Inferior parietal cortex (tissue), 1 donor: Measurements from ENCODE around the gene ULK4.
A peak's percentile ranks its signal among the peaks of the same experiment; 100 is the strongest.
"Not testable (repeated sequence)": the region's sequence is repeated elsewhere in the genome, so short reads cannot be mapped to it uniquely, and the experiment has no call there.

Experiments
- DNase-seq: peaks from one replicate; pipeline ENCODE4 v3.0.0-alpha.2; 2016; ENCODE audit errors: extremely low spot score

ULK4 gene

DNA sequence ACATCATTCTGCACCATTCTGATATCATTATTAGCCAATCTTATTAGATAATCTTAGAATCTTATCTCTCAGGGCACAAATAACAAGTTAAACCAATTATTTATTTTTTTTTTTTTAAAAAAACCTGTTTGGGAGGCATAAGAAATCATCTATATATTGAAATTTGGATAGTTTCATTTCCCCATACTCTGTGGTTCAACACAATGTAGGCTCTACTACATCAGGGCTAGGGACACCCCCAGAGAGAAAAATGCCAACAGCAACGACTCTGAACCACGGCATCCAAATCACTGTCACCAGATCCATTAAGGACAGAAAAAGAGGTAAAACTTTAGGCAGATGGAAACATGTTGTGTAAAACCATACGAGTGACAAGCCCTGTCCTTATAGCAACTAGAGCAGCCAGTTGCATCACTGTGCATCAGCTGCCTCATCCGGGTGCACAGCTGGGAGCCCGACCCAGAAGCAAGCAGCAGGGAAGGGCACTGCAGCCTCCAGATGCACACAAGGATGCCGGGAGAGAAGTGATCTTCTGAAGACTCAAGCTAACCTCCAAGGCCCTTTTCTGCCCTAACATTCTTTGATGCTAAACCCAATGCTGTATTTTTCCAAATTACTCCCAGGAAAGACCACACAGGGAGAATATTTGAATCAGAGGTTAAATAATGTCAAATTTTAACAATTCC lies 381.5 kb downstream of the ULK4 start:
- no peak for DNase-seq

DNA sequence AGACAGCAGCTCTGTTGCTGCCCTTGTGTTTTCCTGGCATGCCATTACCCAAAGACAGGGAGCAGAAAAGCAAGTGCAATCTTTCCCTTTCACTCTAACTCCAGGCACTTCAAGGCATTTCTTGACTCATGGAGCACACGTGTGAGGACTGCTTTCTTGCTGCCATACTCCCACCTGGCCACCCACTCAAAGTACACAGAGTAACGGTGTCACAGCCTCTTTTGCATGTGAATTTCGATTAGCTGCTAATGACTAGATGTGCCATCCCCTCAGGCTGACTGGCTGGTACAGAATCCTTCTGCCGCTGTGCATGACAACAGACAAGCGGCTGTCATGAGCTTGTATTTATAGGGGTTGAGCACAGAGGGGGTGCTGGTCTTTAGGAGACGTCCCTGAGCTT lies 382.0 kb downstream of the ULK4 start:
- no peak for DNase-seq

- no peak for DNase-seq
Measured at GRCh38 chr3:41578798-41579197, 383.1 kb downstream of the ULK4 start.

DNA sequence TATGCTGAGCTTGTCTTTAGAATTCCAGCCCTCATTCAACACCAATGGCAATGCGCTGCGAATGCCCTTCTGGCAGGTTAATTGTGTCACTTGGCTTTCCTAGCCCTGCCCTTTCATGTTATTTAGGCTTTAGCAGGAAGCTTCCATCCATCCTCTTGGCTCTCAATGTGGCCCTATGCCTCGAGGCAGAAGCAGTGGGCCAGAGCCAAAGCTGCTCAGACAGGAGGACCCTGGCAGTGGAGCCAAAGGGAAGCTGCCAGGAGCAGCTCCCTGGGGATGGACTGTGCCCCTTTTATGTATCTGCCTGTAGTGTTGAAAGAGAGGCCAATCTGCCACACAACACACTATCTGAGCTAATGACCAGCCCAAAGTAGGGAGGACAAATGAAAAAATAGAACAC lies 386.2 kb downstream of the ULK4 start:
- no peak for DNase-seq

DNA sequence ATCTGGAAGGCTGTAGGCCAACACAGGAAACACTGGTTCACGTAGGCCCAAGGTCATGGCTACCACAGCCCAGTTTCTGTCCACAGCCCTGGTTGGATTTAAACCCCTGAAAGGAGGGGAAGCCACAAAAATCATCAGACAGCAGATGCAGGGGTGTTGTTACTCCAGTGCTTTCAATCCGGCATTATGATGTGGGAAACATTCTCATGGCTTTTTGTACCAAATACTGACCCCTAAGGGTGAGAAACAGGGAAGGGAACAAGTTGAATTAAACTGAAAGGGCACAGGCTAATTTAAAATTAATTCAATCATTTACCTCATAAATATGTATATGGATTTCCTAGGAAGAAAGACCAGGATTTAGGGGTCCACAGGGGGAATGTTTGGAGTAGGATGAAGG lies 387.0 kb downstream of the ULK4 start:
- peak; percentile 6 for DNase-seq

GRCh38 chr3:41573591-41573990 lies 388.3 kb downstream of the ULK4 start:
- DNase-seq, result no peak

- no peak for DNase-seq
Measured at GRCh38 chr3:41572092-41572491, 389.8 kb downstream of the ULK4 start.

DNA sequence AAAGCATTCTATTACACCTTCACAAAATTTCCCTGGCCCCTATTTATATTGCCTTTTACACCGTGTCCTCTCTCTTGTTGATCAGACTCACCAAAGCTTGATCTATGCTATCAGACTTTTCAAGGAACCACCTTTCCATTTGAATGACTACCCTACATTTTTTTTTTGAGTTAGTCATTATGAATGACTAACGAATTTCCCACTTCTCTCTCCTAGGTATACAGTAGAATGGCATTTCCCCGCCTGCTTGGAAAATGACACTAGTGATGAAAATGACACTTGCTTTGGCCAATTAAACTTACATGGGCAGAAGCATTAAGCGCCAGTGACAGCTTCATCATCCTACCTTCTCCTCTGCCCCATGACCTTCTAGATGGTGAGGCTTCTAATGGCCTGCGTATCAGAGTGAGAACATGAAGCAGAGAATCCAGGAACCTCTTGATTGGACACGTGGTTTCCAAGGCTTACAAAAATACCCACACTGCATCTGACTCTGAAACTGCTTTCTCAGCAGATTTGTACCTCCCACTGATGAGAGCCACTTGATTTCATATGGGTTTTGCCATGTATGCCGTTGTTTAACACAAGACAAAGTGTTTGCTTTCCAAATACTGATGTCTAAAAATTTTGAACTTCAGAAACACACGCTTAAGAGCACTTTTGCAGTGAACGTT lies 392.1 kb downstream of the ULK4 start:
- no peak for DNase-seq

DNA sequence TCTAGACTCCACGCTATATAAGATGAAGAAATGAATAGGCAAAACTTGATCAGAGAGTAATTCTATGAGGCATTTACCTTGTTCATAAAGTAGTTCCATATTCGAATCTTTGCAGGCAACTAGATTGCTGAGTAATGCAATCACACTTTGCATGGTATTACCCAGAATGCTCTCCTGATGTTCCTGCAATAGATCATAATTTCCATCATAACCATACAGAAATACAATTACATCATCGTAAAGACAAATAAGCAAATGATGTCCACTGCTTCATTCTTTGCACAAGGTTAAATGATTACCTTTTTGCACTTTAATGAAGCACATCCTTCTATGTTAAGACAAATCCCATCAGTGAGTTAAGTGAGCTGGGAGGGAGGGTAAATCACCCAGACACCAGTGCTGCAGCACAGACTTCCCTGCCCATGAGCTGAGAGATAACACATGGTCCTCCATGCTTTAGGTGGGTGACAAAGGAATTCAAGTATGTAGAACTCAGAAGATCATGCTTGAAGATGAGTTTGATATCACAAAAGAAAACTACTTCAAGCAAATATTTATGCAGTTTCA lies 395.9 kb downstream of the ULK4 start:
- no peak for DNase-seq

GRCh38 chr3:41565003-41565402 lies 396.9 kb downstream of the ULK4 start:
- no peak for DNase-seq

- DNase-seq, result not testable (repeated sequence)
Measured at GRCh38 chr3:41556245-41556644, 405.7 kb downstream of the ULK4 start.

GRCh38 chr3:41532976-41533375 lies 428.9 kb downstream of the ULK4 start:
- DNase-seq, result no peak

- DNase-seq, result no peak
Measured at GRCh38 chr3:41526995-41527573, 434.8 kb downstream of the ULK4 start.

- DNase-seq, result no peak
Measured at GRCh38 chr3:41525303-41526064, 436.4 kb downstream of the ULK4 start.

- no peak for DNase-seq
Measured at GRCh38 chr3:41523897-41524296, 438.0 kb downstream of the ULK4 start.

GRCh38 chr3:41522612-41523011 lies 439.3 kb downstream of the ULK4 start:
- no peak for DNase-seq

GRCh38 chr3:41521010-41521655 lies 440.8 kb downstream of the ULK4 start:
- DNase-seq, result no peak

DNA sequence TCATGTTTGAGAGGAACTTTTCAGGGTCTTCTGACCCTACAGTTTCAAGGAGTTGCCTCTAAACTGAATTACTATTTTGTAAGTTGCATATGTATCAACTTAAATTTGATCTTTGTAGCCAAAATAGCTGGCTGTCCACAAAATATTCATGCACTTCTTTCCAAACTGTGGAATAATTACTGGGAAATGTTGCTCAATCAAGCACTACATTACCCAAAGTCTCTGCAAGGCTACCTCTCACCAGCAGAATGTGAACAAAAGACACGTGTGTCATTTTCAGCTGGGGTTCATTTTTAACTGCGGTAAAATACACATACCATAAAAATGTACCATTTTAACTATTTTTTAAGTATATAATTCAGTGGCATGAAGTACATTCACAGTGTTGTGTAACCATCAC lies 442.2 kb downstream of the ULK4 start:
- DNase-seq, result no peak

GRCh38 chr3:41518626-41519025 lies 443.3 kb downstream of the ULK4 start:
- DNase-seq, result no peak

- no peak for DNase-seq
Measured at GRCh38 chr3:41508063-41508696, 453.7 kb downstream of the ULK4 start.
